HG02642 (cell line): ENCODE measurements around the gene OR6C70.

ENCODE experiments used
- ATAC-seq: cut with Tn5 transposase; IDR thresholded peaks from one replicate; pipeline ENCODE4 v1.9.1; 2021; ENCODE audit warnings: mild to moderate bottlenecking; ENCODE audit not compliant: unreplicated experiment, poor library complexity

Gene OR6C70

DNA sequence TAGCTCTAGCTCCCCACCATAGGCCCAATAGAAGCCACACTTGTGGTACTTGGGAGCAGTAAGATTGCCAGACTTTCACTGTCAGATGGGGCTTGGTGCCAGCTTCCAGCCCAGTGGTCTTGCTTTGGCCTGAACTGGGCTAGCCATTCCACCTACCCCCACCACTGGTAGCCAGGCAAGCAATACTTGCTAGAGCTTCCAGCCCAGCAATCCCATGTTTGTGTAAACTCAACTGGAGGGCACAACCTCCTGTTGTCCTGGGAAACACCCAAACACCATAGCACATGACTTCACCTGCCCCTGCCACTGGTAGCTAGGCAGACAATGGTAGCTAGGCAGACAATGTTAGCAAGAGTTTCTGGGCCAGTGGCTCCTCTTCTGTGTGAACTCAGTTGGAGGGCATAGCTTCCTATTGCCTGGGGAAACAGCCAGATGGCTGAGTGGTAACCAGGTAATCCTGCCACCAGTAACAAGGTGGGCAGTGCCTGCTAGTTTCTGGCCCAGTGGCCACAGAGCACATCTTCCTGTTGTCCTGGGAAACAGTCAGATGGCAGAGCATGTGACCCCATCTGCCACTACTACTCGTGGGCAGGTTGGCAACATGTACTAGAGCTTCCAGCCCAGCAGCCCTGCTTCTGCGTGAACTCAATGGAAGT lies 49.5 kb downstream of the OR6C70 start:
- ATAC-seq, result no peak
